ENCODE measurements around the gene AGAP3. TPM values are rescaled to one million over a fixed set of nuclear protein-coding genes. Genes with fewer than 3 reads are reported as not detected.
"Not testable (repeated sequence)": the region's sequence is repeated elsewhere in the genome, so short reads cannot be mapped to it uniquely, and the experiment has no call there.

The AGAP3 gene
- polyA plus RNA-seq (2013, experiment 1 of 2), result 78.3 TPM
- 71.9 TPM for polyA plus RNA-seq (2013, experiment 2 of 2)

GRCh38 chr7:151085691-151086620 lies at the start of gene AGAP3:
Gene AGAP3 (plus strand): TSS chr7:151086475. CDS start chr7:151086742, 267 bp downstream.
- H3K27ac ChIP-seq (ENCODE audit: low read depth, low read length, severe bottlenecking), result peak within 1 kb of the TSS; percentile 71
- 0% methylated on average over 46 to 62 of the region's 84 CpGs for WGBS, 2 experiments (ENCODE audit: insufficient coverage in 2 of 2)
- peaks cover 16% of the 10 kb centered on the region for H3K36me3 ChIP-seq (ENCODE audit: control insufficient read depth, insufficient read depth, low read length)
- peaks cover 50% of the 10 kb centered on the region for H3K4me1 ChIP-seq (ENCODE audit: control insufficient read depth, insufficient read depth, low read length, poor library complexity, severe bottlenecking)
- peak within 1 kb of the TSS; percentile 87 for H3K4me3 ChIP-seq (ENCODE audit: extremely low read depth, insufficient read depth, low read length, poor library complexity, severe bottlenecking)
- H3K9me3 ChIP-seq (ENCODE audit: control insufficient read depth, low read length), result no peaks in the 10 kb centered on the region

GRCh38 chr7:151038951-151039849 lies 47.1 kb upstream of the AGAP3 start:
- WGBS, 2 experiments (ENCODE audit: insufficient coverage in 2 of 2), result 48 to 62% methylated on average over 9 of the region's 12 CpGs
- Histone ChIP-seq H3K36me3 (ENCODE audit: control insufficient read depth, insufficient read depth, low read length) (peaks cover 27% of the 10 kb centered on the region), H3K4me1 (ENCODE audit: control insufficient read depth, insufficient read depth, low read length, poor library complexity, severe bottlenecking) (peaks cover 31% of the 10 kb centered on the region), H3K4me3 (ENCODE audit: extremely low read depth, insufficient read depth, low read length, poor library complexity, severe bottlenecking) (no peak overlapping the region), H3K9me3 (ENCODE audit: control insufficient read depth, low read length) (no peaks in the 10 kb centered on the region), H3K27ac (ENCODE audit: low read depth, low read length, severe bottlenecking) (peak overlapping the region; percentile 86)

- Histone ChIP-seq H3K27ac (ENCODE audit: low read depth, low read length, severe bottlenecking) (peak overlapping the region; percentile 86), H3K4me3 (ENCODE audit: extremely low read depth, insufficient read depth, low read length, poor library complexity, severe bottlenecking) (no peak overlapping the region), H3K36me3 (ENCODE audit: control insufficient read depth, insufficient read depth, low read length) (peaks cover 24% of the 10 kb centered on the region), H3K4me1 (ENCODE audit: control insufficient read depth, insufficient read depth, low read length, poor library complexity, severe bottlenecking) (peaks cover 31% of the 10 kb centered on the region), H3K9me3 (ENCODE audit: control insufficient read depth, low read length) (no peaks in the 10 kb centered on the region)
- 84 to 89% methylated on average over 14 of the region's 18 CpGs for WGBS, 2 experiments (ENCODE audit: insufficient coverage in 2 of 2)
Measured at GRCh38 chr7:151039850-151040548, 46.3 kb upstream of the AGAP3 start.

- Histone ChIP-seq H3K4me1 (ENCODE audit: control insufficient read depth, insufficient read depth, low read length, poor library complexity, severe bottlenecking) (peaks cover 31% of the 10 kb centered on the region), H3K27ac (ENCODE audit: low read depth, low read length, severe bottlenecking) (no peak overlapping the region), H3K36me3 (ENCODE audit: control insufficient read depth, insufficient read depth, low read length) (peaks cover 17% of the 10 kb centered on the region), H3K9me3 (ENCODE audit: control insufficient read depth, low read length) (no peaks in the 10 kb centered on the region), H3K4me3 (ENCODE audit: extremely low read depth, insufficient read depth, low read length, poor library complexity, severe bottlenecking) (no peak overlapping the region)
- 96 to 97% methylated on average over 25 to 27 of the region's 30 CpGs for WGBS, 2 experiments (ENCODE audit: insufficient coverage in 2 of 2)
Measured at GRCh38 chr7:151040616-151041375, 45.5 kb upstream of the AGAP3 start.

GRCh38 chr7:151043449-151043848 lies 42.8 kb upstream of the AGAP3 start:
- not testable (repeated sequence) for H3K4me3 ChIP-seq (ENCODE audit: extremely low read depth, insufficient read depth, low read length, poor library complexity, severe bottlenecking); H3K36me3 ChIP-seq (ENCODE audit: control insufficient read depth, insufficient read depth, low read length); H3K9me3 ChIP-seq (ENCODE audit: control insufficient read depth, low read length); H3K27ac ChIP-seq (ENCODE audit: low read depth, low read length, severe bottlenecking)
- peaks cover 20% of the 10 kb centered on the region for H3K4me1 ChIP-seq (ENCODE audit: control insufficient read depth, insufficient read depth, low read length, poor library complexity, severe bottlenecking)
- 86 to 87% methylated on average over 3 to 7 of the region's 10 CpGs for WGBS, 2 experiments (ENCODE audit: insufficient coverage in 2 of 2)

GRCh38 chr7:151043959-151044358 lies 42.3 kb upstream of the AGAP3 start:
- WGBS, 2 experiments (ENCODE audit: insufficient coverage in 2 of 2), result 92 to 98% methylated on average over 18 to 20 of the region's 20 CpGs

GRCh38 chr7:151045262-151045661 lies 41.0 kb upstream of the AGAP3 start:
- WGBS, 2 experiments (ENCODE audit: insufficient coverage in 2 of 2), result 83 to 97% methylated on average over 10 of the region's 11 CpGs
- Histone ChIP-seq H3K27ac (ENCODE audit: low read depth, low read length, severe bottlenecking) (no peak overlapping the region), H3K4me1 (ENCODE audit: control insufficient read depth, insufficient read depth, low read length, poor library complexity, severe bottlenecking) (peaks cover 4% of the 10 kb centered on the region), H3K4me3 (ENCODE audit: extremely low read depth, insufficient read depth, low read length, poor library complexity, severe bottlenecking) (no peak overlapping the region), H3K36me3 (ENCODE audit: control insufficient read depth, insufficient read depth, low read length) (no peaks in the 10 kb centered on the region), H3K9me3 (ENCODE audit: control insufficient read depth, low read length) (no peaks in the 10 kb centered on the region)

More at GRCh38 chr7:151043959-151044358, 42.3 kb upstream of the AGAP3 start:
- H3K27ac ChIP-seq (ENCODE audit: low read depth, low read length, severe bottlenecking), result no peak overlapping the region
- H3K4me1 ChIP-seq (ENCODE audit: control insufficient read depth, insufficient read depth, low read length, poor library complexity, severe bottlenecking), result peaks cover 15% of the 10 kb centered on the region
- H3K9me3 ChIP-seq (ENCODE audit: control insufficient read depth, low read length), result no peaks in the 10 kb centered on the region
- H3K4me3 ChIP-seq (ENCODE audit: extremely low read depth, insufficient read depth, low read length, poor library complexity, severe bottlenecking), result no peak overlapping the region
- no peaks in the 10 kb centered on the region for H3K36me3 ChIP-seq (ENCODE audit: control insufficient read depth, insufficient read depth, low read length)

- WGBS, 2 experiments (ENCODE audit: insufficient coverage in 2 of 2), result 94 to 97% methylated on average over 4 to 9 of the region's 9 CpGs
- Histone ChIP-seq H3K27ac (ENCODE audit: low read depth, low read length, severe bottlenecking) (no peak overlapping the region), H3K4me3 (ENCODE audit: extremely low read depth, insufficient read depth, low read length, poor library complexity, severe bottlenecking) (no peak overlapping the region), H3K9me3 (ENCODE audit: control insufficient read depth, low read length) (no peaks in the 10 kb centered on the region), H3K4me1 (ENCODE audit: control insufficient read depth, insufficient read depth, low read length, poor library complexity, severe bottlenecking) (no peaks in the 10 kb centered on the region), H3K36me3 (ENCODE audit: control insufficient read depth, insufficient read depth, low read length) (no peaks in the 10 kb centered on the region)
Measured at GRCh38 chr7:151045967-151046366, 40.3 kb upstream of the AGAP3 start.

GRCh38 chr7:151046603-151047573 lies 39.4 kb upstream of the AGAP3 start:
- H3K4me1 ChIP-seq (ENCODE audit: control insufficient read depth, insufficient read depth, low read length, poor library complexity, severe bottlenecking), result no peaks in the 10 kb centered on the region
- 94 to 96% methylated on average over 12 to 13 of the region's 14 CpGs for WGBS, 2 experiments (ENCODE audit: insufficient coverage in 2 of 2)
- H3K36me3 ChIP-seq (ENCODE audit: control insufficient read depth, insufficient read depth, low read length), result no peaks in the 10 kb centered on the region
- H3K9me3 ChIP-seq (ENCODE audit: control insufficient read depth, low read length), result no peaks in the 10 kb centered on the region
- no peak overlapping the region for H3K4me3 ChIP-seq (ENCODE audit: extremely low read depth, insufficient read depth, low read length, poor library complexity, severe bottlenecking)
- no peak overlapping the region for H3K27ac ChIP-seq (ENCODE audit: low read depth, low read length, severe bottlenecking)
